Left colon (tissue), 2 donors: Measurements from ENCODE around the gene OR2W1. TPM values are rescaled to one million over a fixed set of nuclear protein-coding genes. Genes with fewer than 3 reads are reported as not detected.

Experiments used
- ATAC-seq: fragments of 200-7000 bp; cut with Tn5 transposase; one replicate; pipeline ENCODE4 v1.9.1; 2020; ENCODE audit warnings: mild to moderate bottlenecking, moderate library complexity
- DNase-seq, 2 donors: peaks; one replicate each; pipeline ENCODE4 v3.0.0-alpha.2; 2020
- intact Hi-C, 2 donors: fragments of 100-400 bp; cut with DNase I in 1 of 2; cut with micrococcal nuclease in 1 of 2; formaldehyde crosslinking; loops; one replicate each; pipeline versions ENCODE4 v1.11.2 to v1.14.0; 2022; cut with DNase I, micrococcal nuclease
- total RNA-seq, 2 donors: library from RNA; stranded (reverse); fragmentation: NEBNext Ultra II Directional; extraction: Animal tissue kit (Norgen Biotek cat#: 25700); gene quantifications; one replicate each; pipeline ENCODE4 v1.2.1, GENCODE V29; 2021
- donor health status: DM: no; HTN: no; CAD: no.
- donor health status: DM: yes; HTN: yes; CAD: no.

The OR2W1 gene
- total RNA-seq, 2 donors from 2014 or later: not detected

GRCh38 chr6:29009358-29009757 lies 35.6 kb downstream of the OR2W1 start:
- DNase-seq: no peak
- intact Hi-C loops: no loop called here
- peak; percentile 56 for ATAC-seq

- intact Hi-C loops: no loop called here
- ATAC-seq (no peak), DNase-seq (no peak)
These were observed 36.9 kb downstream of the OR2W1 start for GRCh38 chr6:29008089-29008488.

- peak; percentile 55 to 62 for DNase-seq
- ATAC-seq: peak; percentile 98
- intact Hi-C loops: no loop called here
These were observed 39.6 kb downstream of the OR2W1 start, which contains the start of gene ZNF311 for GRCh38 chr6:29005183-29005885. Gene ZNF311 (minus strand): TSS chr6:29005315. CDS start chr6:29003954, 1,361 bp downstream.

GRCh38 chr6:28996844-28997510 lies 48.0 kb downstream of the OR2W1 start:
- DNase-seq (no peak), ATAC-seq (no peak)
- intact Hi-C loops: no loop called here

DNA sequence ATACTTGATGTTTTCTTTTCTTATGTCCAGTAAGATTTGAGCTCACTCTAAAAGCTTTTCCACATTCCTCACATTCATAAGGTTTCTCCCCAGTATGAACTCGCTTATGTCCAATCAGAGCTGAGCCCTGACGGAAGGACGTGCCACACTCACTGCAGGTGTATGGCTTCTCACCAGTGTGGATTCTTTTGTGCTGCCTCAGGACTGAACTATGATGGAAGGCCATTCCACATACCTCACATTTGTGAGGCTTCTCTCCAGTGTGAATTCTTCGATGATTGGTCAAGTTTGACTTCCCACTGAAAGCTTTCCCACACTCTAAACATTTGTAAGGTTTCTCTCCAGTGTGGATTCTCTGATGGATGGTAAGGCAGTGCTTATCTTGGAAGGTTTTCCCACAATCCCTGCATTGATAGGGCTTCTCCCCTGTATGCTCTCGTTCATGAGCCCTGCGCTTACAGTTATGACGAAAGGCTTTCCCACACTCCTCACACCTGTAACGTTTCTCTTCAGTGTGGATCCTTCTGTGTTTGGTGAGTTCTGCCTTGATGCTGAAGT lies 49.8 kb downstream of the OR2W1 start:
- DNase-seq: no peak
- intact Hi-C loops: no loop called here
- ATAC-seq: no peak

Other genes with a start within 250 kb of the OR2W1 start
- gene TRIM27, start 121.2 kb downstream of the OR2W1 start, total RNA-seq: 10 to 100 TPM; 30.2 to 39.4 TPM
- gene ZNF311, start 39.9 kb downstream of the OR2W1 start, total RNA-seq: 1 to 10 TPM; 1.5 to 2.0 TPM
- not detected for gene OR2B3, start 42.1 kb upstream of the OR2W1 start, total RNA-seq
- not detected for gene OR2J1, start 54.3 kb upstream of the OR2W1 start, total RNA-seq
- not detected for gene OR2J3, start 62.9 kb upstream of the OR2W1 start, total RNA-seq
- gene OR2J2, start 125.7 kb upstream of the OR2W1 start, total RNA-seq: not detected